BLaER1 treated with 17β-estradiol and CSF1 and Interleukin-3, amounts not matched to agents 10 nM and 100 nM (cell line): ENCODE results near the gene CD46.

ENCODE experiments used
- H3K27ac ChIP-seq, 11 experiments: shearing (Covaris generic); formaldehyde crosslinking; 2 replicates each; pipeline ENCODE4 v1.8.1; 2022
- H3K27me3 ChIP-seq, 11 experiments: shearing (Covaris generic); formaldehyde crosslinking; 2 replicates each; pipeline ENCODE4 v1.8.1; 2022
- H3K36me3 ChIP-seq, 11 experiments: shearing (Covaris generic); formaldehyde crosslinking; 2 replicates each; pipeline ENCODE4 v1.8.1; 2022
- H3K4me1 ChIP-seq, 10 experiments: shearing (Covaris generic); formaldehyde crosslinking; 2 replicates each; pipeline ENCODE4 v1.8.1; 2022
- H3K4me2 ChIP-seq, 11 experiments: shearing (Covaris generic); formaldehyde crosslinking; 2 replicates each; pipeline ENCODE4 v1.8.1; 2022
- H3K4me3 ChIP-seq, 10 experiments: shearing (Covaris generic); formaldehyde crosslinking; 2 replicates each; pipeline ENCODE4 v1.8.1; 2022
- H3K9ac ChIP-seq, 11 experiments: shearing (Covaris generic); formaldehyde crosslinking; 2 replicates each; pipeline ENCODE4 v1.8.1; 2022
- H3K9me3 ChIP-seq, 11 experiments: shearing (Covaris generic); formaldehyde crosslinking; replicated peaks in 1 of 11; 2 replicates each; pipeline ENCODE4 v1.8.1; 2022
- H4K20me1 ChIP-seq, 11 experiments: shearing (Covaris generic); formaldehyde crosslinking; 2 replicates each; pipeline ENCODE4 v1.8.1; 2022
- Cebpa-rat ChIP-seq, 11 experiments: shearing (Covaris generic); IDR thresholded peaks; 2 replicates each; pipeline ENCODE4 v1.8.1; 2022

CD46 gene

DNA sequence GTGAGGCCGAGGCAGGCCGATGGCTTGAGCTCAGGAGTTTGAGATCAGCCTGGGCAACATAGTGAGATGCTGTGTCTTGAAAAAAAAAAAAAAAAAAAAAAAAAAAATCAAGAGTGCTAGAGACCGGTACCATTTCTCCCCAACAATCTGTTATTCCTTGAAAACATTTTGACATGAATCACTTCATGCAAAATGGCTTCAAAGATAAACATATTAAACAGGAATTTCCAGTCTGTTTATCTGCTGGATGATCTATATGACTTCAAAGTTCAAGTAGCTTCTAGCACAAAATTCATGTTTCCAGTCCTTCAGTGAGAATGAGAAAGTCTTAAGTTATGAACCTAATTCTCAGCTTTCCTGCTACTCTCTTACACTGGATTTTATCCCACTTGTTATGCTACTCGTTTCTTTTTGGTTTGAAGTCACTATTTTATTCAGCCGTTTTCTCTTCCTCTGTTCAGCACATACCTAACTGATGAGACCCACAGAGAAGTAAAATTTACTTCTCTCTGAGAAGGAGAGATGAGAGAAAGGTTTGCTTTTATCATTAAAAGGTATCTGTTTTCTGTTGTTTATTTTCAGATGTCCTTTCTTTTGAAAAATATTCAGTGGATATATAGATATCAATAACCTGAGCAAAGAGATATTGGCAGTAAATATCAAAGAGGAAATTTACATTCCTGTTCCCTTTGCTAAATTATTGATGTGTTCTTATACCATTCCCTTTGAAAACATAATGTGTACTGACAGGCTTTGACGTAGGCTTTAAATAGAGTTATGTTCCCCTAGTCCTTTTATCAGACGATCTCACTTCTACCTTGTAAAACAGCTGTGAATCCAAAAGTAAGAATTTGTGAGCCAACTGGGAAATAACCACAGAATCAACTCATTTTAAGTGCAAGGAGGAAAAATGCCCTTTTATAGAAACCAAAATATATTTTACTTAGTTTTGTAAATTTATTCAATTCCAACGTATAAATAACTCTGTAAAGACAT is 38.2 kb downstream of the CD46 start:
- Histone ChIP-seq H3K27ac (no peak overlapping the region), H3K4me3 (no peak overlapping the region), H3K36me3 (peaks cover 40 to 98% (median 74%) of the 10 kb centered on the region in 11 experiments)

DNA sequence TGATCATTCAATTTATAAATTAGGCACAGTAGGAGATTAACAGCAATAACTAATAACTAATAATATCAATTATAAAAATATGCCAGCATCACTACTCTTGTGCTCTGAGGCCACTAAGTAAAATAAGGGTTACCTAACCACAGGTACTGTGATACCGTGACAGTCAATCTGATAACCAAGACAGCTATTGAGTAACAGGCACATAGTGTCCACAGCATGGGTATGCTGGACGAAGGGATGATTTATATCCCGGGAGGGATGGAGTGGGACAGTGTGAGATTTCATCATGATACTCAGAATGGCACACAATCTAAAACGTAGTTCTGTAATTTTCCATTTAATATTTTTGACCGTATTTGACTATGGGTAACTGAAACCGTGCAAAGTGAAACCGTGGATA is 39.4 kb downstream of the CD46 start:
- H3K4me2 ChIP-seq = no peak overlapping the region
- H3K4me1 ChIP-seq = no peaks in the 10 kb centered on the region
- no peak overlapping the region for H3K4me3 ChIP-seq
- no peak for TF ChIP-seq Cebpa-rat (IDR thresholded peaks at IDR 0.05)
- no peaks in the 10 kb centered on the region for H3K27me3 ChIP-seq
- H4K20me1 ChIP-seq = 0 out of 22 replicates have a peak, but pooled peaks cover 0 to 6% (median 0%) of the 10 kb centered on the region in 11 experiments
- no peak overlapping the region for H3K27ac ChIP-seq
- peaks cover 37 to 96% (median 75%) of the 10 kb centered on the region in 11 experiments for H3K36me3 ChIP-seq
- H3K9ac ChIP-seq = no peak overlapping the region
- no peaks in the 10 kb centered on the region for H3K9me3 ChIP-seq

More for the DNA sequence above, 38.2 kb downstream of the CD46 start:
- no peak for TF ChIP-seq Cebpa-rat (IDR thresholded peaks at IDR 0.05)
- Histone ChIP-seq H3K9me3 (no peaks in the 10 kb centered on the region), H3K4me1 (no peaks in the 10 kb centered on the region), H3K9ac (no peak overlapping the region), H4K20me1 (no peaks in the 10 kb centered on the region), H3K4me2 (no peak overlapping the region), H3K27me3 (no peaks in the 10 kb centered on the region)

DNA sequence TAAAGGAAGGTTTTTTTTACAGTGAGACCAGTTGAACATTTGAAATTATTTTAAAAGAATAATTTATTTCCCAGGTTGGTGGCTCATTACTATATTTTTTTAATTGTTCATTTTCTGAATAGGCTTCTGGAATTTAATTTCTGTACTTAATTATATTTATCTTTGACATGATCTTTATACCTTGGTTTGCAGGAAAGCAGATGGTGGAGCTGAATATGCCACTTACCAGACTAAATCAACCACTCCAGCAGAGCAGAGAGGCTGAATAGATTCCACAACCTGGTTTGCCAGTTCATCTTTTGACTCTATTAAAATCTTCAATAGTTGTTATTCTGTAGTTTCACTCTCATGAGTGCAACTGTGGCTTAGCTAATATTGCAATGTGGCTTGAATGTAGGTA is 41.5 kb downstream of the CD46 start:
- Histone ChIP-seq H4K20me1 (peaks cover 0 to 8% (median 0%) of the 10 kb centered on the region in 11 experiments; a peak in 3 of 22 replicates), H3K4me1 (peaks cover 0 to 10% (median 2%) of the 10 kb centered on the region in 10 experiments; a peak in 14 of 20 replicates), H3K36me3 (peaks cover 24 to 76% (median 59%) of the 10 kb centered on the region in 11 experiments), H3K27me3 (no peaks in the 10 kb centered on the region), H3K9me3 (no peaks in the 10 kb centered on the region), H3K27ac (no peak overlapping the region), H3K4me3 (no peak overlapping the region), H3K4me2 (no peak overlapping the region), H3K9ac (no peak overlapping the region)
- TF ChIP-seq Cebpa-rat (IDR thresholded peaks at IDR 0.05) = no peak

DNA sequence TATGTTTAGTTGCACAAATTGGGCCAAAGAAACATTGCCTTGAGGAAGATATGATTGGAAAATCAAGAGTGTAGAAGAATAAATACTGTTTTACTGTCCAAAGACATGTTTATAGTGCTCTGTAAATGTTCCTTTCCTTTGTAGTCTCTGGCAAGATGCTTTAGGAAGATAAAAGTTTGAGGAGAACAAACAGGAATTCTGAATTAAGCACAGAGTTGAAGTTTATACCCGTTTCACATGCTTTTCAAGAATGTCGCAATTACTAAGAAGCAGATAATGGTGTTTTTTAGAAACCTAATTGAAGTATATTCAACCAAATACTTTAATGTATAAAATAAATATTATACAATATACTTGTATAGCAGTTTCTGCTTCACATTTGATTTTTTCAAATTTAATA is 43.0 kb downstream of the CD46 start:
- no peak overlapping the region for H3K27ac ChIP-seq
- H3K9ac ChIP-seq = no peak overlapping the region
- no peaks in the 10 kb centered on the region for H3K9me3 ChIP-seq

DNA sequence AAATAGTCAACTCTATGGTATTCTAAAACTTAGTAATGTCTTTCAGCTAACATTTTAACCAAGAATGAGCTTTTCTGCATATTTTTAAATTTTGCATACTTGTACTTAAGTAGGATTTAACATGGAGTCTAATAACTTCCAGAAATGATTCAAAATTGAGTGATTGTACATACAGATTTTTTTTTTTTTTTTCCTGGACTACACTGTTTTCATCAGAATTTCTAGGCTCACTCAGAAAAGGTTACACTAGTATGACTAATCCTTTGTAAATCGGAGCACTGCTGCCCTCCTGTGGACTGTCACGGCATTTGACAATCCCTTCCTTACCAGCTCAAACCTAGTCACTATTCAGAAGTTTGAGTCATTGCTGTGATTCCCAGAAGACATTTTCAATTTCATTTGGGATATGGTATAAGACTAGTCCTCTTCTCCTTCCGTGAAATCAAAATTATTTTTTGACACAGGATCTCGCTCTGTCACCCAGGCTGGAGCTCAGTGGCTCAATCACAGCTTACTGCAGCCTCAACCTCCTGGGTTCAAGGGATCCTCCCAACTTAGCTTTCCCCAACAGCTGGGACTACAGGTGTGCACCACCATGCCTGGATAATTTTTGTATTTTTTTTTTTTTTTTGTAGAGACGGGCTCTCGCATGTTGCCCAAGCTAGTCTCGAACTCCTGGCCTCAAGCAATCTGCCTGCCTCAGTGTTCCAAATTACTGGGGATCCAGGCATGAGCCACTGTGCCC is 45.5 kb downstream of the CD46 start:
- H3K27ac ChIP-seq = no peak overlapping the region
- H3K36me3 ChIP-seq = peaks cover 6 to 55% (median 36%) of the 10 kb centered on the region in 11 experiments
- no peak for TF ChIP-seq Cebpa-rat (IDR thresholded peaks at IDR 0.05)
- no peaks in the 10 kb centered on the region for H3K27me3 ChIP-seq
- H3K4me1 ChIP-seq = peaks cover 13 to 37% (median 19%) of the 10 kb centered on the region in 10 experiments
- no peak overlapping the region for H3K9ac ChIP-seq
- H3K4me2 ChIP-seq = peak overlapping the region in 2 of 11 experiments; percentile 1 to 78; a peak in 1 of 22 replicates
- peaks cover 0 to 17% (median 5%) of the 10 kb centered on the region in 11 experiments; a peak in 8 of 22 replicates for H4K20me1 ChIP-seq
- H3K9me3 ChIP-seq = no peaks in the 10 kb centered on the region
- H3K4me3 ChIP-seq = no peak overlapping the region

More for the DNA sequence above, 43.0 kb downstream of the CD46 start:
- H4K20me1 ChIP-seq = peaks cover 0 to 16% (median 0%) of the 10 kb centered on the region in 11 experiments; a peak in 5 of 22 replicates
- peaks cover 18 to 60% (median 50%) of the 10 kb centered on the region in 11 experiments for H3K36me3 ChIP-seq
- no peak for TF ChIP-seq Cebpa-rat (IDR thresholded peaks at IDR 0.05)
- H3K4me3 ChIP-seq = no peak overlapping the region
- peaks cover 9 to 23% (median 13%) of the 10 kb centered on the region in 10 experiments for H3K4me1 ChIP-seq
- no peak overlapping the region for H3K4me2 ChIP-seq
- no peaks in the 10 kb centered on the region for H3K27me3 ChIP-seq

DNA sequence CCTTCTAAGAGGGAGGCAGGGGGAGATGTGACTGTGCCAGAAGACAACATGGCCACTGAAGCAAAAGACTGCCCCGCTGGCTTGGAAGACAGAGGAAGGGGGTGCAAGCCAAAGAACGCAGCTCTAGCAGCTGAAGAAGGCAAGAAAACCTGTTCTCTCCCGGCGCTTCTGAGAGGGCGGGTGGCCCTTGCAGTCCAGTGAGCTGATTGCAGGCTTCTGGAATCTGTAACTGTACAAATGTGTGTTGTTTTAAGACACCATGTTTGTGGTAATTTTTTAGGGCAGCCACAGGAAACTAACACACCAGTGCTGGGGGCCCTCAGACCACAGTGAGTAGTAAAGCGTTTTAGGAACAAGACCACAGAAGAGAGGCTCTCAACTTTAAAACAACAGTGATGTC is 47.0 kb downstream of the CD46 start:
- Histone ChIP-seq H3K9me3 (no peaks in the 10 kb centered on the region), H3K27me3 (no peaks in the 10 kb centered on the region), H3K27ac (no peak overlapping the region), H4K20me1 (peaks cover 0 to 17% (median 5%) of the 10 kb centered on the region in 11 experiments; a peak in 8 of 22 replicates), H3K4me1 (peaks cover 13 to 37% (median 19%) of the 10 kb centered on the region in 10 experiments), H3K4me2 (peak overlapping the region; percentile 21 to 79 (median 56)), H3K4me3 (no peak overlapping the region), H3K9ac (no peak overlapping the region), H3K36me3 (peaks cover 4 to 54% (median 25%) of the 10 kb centered on the region in 11 experiments; a peak in 20 of 22 replicates)
- no peak for TF ChIP-seq Cebpa-rat (IDR thresholded peaks at IDR 0.05)

DNA sequence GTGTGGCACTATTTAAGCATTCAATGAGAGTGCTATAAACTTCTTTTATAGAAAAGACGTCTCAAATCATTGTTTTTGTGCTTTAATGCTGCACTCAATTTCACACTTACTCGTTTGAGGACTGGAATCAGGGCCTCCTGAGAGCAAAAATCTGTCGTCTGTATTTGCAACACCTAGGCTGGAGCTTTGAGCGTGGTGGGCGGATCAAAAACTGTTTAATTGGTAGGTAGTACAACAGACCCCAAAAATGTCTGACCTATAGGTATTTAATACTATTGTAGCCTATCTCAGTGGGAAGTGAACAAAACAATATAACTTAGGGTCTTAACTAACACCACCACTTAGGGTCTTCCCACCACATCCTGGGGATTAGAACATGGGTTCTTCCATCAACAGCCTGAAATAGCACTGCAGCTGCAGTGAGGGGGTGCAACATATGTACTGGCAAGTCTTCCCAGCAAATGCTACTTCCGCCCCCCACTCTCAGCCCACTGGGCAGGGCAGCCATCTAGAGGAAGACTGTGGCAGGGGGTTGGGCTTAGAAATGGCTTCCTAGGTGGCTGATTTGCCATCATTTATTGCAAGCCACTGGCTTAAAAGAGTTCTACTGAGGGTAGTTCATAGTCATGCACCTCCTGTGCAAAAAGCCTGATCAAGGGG is 48.3 kb downstream of the CD46 start:
- Histone ChIP-seq H4K20me1 (peaks cover 0 to 17% (median 5%) of the 10 kb centered on the region in 11 experiments; a peak in 8 of 22 replicates), H3K27ac (no peak overlapping the region), H3K9me3 (no peaks in the 10 kb centered on the region), H3K4me1 (peaks cover 13 to 37% (median 19%) of the 10 kb centered on the region in 10 experiments), H3K4me2 (peak overlapping the region in 10 of 11 experiments; percentile 0 to 64 (median 30); a peak in 16 of 22 replicates), H3K27me3 (no peaks in the 10 kb centered on the region), H3K9ac (no peak overlapping the region), H3K4me3 (no peak overlapping the region), H3K36me3 (peaks cover 7 to 56% (median 19%) of the 10 kb centered on the region in 11 experiments; a peak in 18 of 22 replicates)
- no peak for TF ChIP-seq Cebpa-rat (IDR thresholded peaks at IDR 0.05)

DNA sequence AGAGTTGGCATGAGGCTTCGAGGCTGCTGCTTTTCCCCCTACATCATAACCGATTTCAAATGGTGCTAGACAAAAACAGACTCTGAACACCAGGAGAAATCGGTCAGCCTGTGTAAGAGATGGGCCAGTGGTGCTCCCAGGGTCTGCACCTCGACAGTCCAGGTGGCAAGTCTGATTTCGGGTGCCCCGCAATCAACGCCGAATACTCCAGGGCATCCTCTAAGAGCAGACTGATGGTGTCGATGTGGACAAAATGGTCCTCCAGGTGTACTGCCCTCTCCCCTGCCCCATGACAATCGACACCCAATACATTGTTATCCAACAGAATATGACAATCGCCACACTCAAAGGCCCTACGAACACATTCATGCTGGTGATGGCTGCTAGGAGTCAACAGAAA is 50.0 kb downstream of the CD46 start:
- TF ChIP-seq Cebpa-rat (IDR thresholded peaks at IDR 0.05) = no peak
- Histone ChIP-seq H3K27me3 (no peaks in the 10 kb centered on the region), H4K20me1 (peaks cover 0 to 17% (median 0%) of the 10 kb centered on the region in 11 experiments; a peak in 9 of 22 replicates), H3K4me1 (peaks cover 16 to 53% (median 23%) of the 10 kb centered on the region in 10 experiments), H3K9me3 (no peaks in the 10 kb centered on the region), H3K4me2 (peak overlapping the region in 4 of 11 experiments; percentile 10 to 31 (median 16); a peak in 3 of 22 replicates), H3K4me3 (no peak overlapping the region), H3K36me3 (peaks cover 9 to 63% (median 21%) of the 10 kb centered on the region in 11 experiments; a peak in 18 of 22 replicates), H3K9ac (no peak overlapping the region), H3K27ac (no peak overlapping the region)
